ENCODE measurements around the gene MYO1B.

The MYO1B gene

GRCh38 chr2:191474464-191474863 is 229.3 kb downstream of the MYO1B start:
- no peak for DNase-seq

Measured in NCI-H1417 treated with DMSO at 0.1 percent for 48 hours (cell line).